GM19395 (cell line): Measurements from ENCODE around the gene MRPS30.
A peak's percentile ranks its signal among the peaks of the same experiment; 100 is the strongest.
"Not testable (repeated sequence)": the region's sequence is repeated elsewhere in the genome, so short reads cannot be mapped to it uniquely, and the experiment has no call there.

Source experiments
- ATAC-seq: cut with Tn5 transposase; IDR thresholded peaks from one replicate; pipeline ENCODE4 v1.9.1; 2021; ENCODE audit warnings: mild to moderate bottlenecking, moderate library complexity; ENCODE audit not compliant: unreplicated experiment

Gene MRPS30

GRCh38 chr5:44814761-44815160 is 6.0 kb downstream of the MRPS30 start:
- ATAC-seq: no peak

- no peak for ATAC-seq
Observed at GRCh38 chr5:44821164-44821563, 12.4 kb downstream of the MRPS30 start.

GRCh38 chr5:44824662-44825061 is 15.9 kb downstream of the MRPS30 start:
- ATAC-seq: not testable (repeated sequence)

- no peak for ATAC-seq
Observed at GRCh38 chr5:44827681-44828080, 18.9 kb downstream of the MRPS30 start.

- no peak for ATAC-seq
Observed at GRCh38 chr5:44828719-44829118, 20.0 kb downstream of the MRPS30 start.

GRCh38 chr5:44830951-44831350 is 22.2 kb downstream of the MRPS30 start:
- ATAC-seq: no peak

GRCh38 chr5:44833249-44833648 is 24.5 kb downstream of the MRPS30 start:
- ATAC-seq: no peak

GRCh38 chr5:44835693-44836092 is 26.9 kb downstream of the MRPS30 start:
- no peak for ATAC-seq

- no peak for ATAC-seq
Observed at GRCh38 chr5:44839018-44839681, 30.4 kb downstream of the MRPS30 start.

- no peak for ATAC-seq
Observed at GRCh38 chr5:44842496-44843282, 33.9 kb downstream of the MRPS30 start.

- no peak for ATAC-seq
Observed at GRCh38 chr5:44844744-44845143, 36.0 kb downstream of the MRPS30 start.

- ATAC-seq: no peak
Observed at GRCh38 chr5:44845777-44846176, 37.0 kb downstream of the MRPS30 start.

GRCh38 chr5:44847206-44847852 is 38.6 kb downstream of the MRPS30 start:
- ATAC-seq: no peak

- no peak for ATAC-seq
Observed at GRCh38 chr5:44860267-44860666, 51.5 kb downstream of the MRPS30 start.

GRCh38 chr5:44862808-44863207 is 54.1 kb downstream of the MRPS30 start:
- peak; percentile 73 for ATAC-seq
